ENCODE results near the gene MANEA.

DNA sequence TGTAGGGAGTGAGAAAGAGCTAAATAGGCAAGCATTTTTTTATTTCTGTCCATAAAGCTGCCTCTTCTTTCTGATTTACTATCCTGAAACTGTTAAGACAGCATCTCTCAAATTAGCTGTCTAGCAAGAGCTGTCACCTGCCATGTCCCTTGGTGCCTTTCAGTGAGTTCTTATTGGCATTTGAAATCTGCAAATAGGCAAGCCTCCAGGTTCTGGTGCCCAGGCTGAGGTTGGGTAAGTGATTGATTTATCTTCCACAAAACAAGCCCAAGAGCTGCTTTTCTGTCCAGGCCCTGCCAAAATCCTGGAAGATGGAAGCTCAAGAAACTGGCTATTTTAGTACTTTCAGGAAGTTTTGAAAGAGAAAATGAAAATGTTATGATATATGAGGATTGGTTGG is 22.4 kb downstream of the MANEA start:
- TF ChIP-seq CTCF (IDR thresholded peaks at IDR 0.05; ENCODE audit: low read length) (no peak), EZH2 (optimal IDR thresholded peaks at IDR 0.05; ENCODE audit: low read depth, low read length) (no peak)
